ENCODE measurements around the gene TCTN1. TPM values are rescaled to one million over a fixed set of nuclear protein-coding genes. Genes with fewer than 3 reads are reported as not detected.
A peak's percentile ranks its signal among the peaks of the same experiment; 100 is the strongest.

TCTN1 gene
- total and polyA plus RNA-seq, 2 donors (not counting 1 experiment from before 2014, with no cell fraction given) = 49.1 to 69.8 TPM

GRCh38 chr12:110590059-110590458 is 23.9 kb upstream of the TCTN1 start:
- Histone ChIP-seq H3K79me2 (ENCODE audit: control insufficient read depth, insufficient read depth, low read length) (peaks cover 26% of the 10 kb centered on the region), H3K27me3 (replicated peaks in 1 of 4; ENCODE audit: control extremely low read depth in 1 of 4, control insufficient read depth in 3 of 4, insufficient read depth in 4 of 4, low read length in 3 of 4) (no peaks in the 10 kb centered on the region), H4K20me1 (ENCODE audit: control insufficient read depth, insufficient read depth, low read length, poor library complexity, severe bottlenecking) (no peaks in the 10 kb centered on the region), H3K27ac (ENCODE audit: low read length in 2 of 2) (peak overlapping the region; percentile 89 to 91), H3K36me3 (replicated peaks in 1 of 2; ENCODE audit: control extremely low read depth in 1 of 2, control insufficient read depth in 1 of 2, extremely low read depth in 1 of 2, insufficient read depth in 2 of 2, low read length in 1 of 2) (no peaks in the 10 kb centered on the region), H3K9ac (ENCODE audit: low read length) (peak overlapping the region; percentile 55), H2AFZ (ENCODE audit: insufficient read depth, low read depth, low read length, poor library complexity, severe bottlenecking) (no peak overlapping the region), H3K4me2 (replicated peaks; ENCODE audit: low read depth, low read length, poor library complexity, severe bottlenecking) (peak overlapping the region; percentile 69), H3K4me3 (ENCODE audit: control extremely low read depth in 1 of 5, extremely low read depth in 1 of 5, insufficient read depth in 1 of 5, low read depth in 2 of 5, low read length in 4 of 5) (peak overlapping the region in 1 of 5 experiments; percentile 40), H3K9me3 (ENCODE audit: control extremely low read depth in 1 of 3, control insufficient read depth in 2 of 3, insufficient read depth in 1 of 3, low read length in 2 of 3) (no peaks in the 10 kb centered on the region), H3K4me1 (ENCODE audit: control insufficient read depth in 2 of 2, insufficient read depth in 2 of 2, low read length in 2 of 2) (peaks cover 43 to 55% of the 10 kb centered on the region in 2 donors)
- WGBS (ENCODE audit: insufficient coverage) = no CpG with 5 or more reads among the region's 1 CpG
- Mint-ChIP-seq H3K27ac (peak overlapping the region; percentile 95), H3K9me3 (ENCODE audit: insufficient read depth) (no peaks in the 10 kb centered on the region), H3K4me3 (peak overlapping the region; percentile 50), H3K27me3 (no peaks in the 10 kb centered on the region), H3K4me1 (peaks cover 51% of the 10 kb centered on the region)
- intact Hi-C loops (cut with micrococcal nuclease) = loop anchor here (2.0 kb wide), 1 partner anchor 27 kb away; no protein-coding TSS in a partner anchor
- ChIA-PET CTCF (interaction anchor here (0.5 to 8.1 kb wide), 8 partner anchors 11 to 157 kb away, joined by 3 to 81 read pairs (median 3); no protein-coding TSS in a partner anchor), POLR2A (interaction anchor here (1.0 to 1.6 kb wide), 2 partner anchors 27 to 122 kb away, joined by 3 read pairs; partner anchors contain the start of genes FAM216A and GPN3)
- TF ChIP-seq CTCF (IDR thresholded peaks at IDR 0.05) (no peak), EZH2 (IDR thresholded peaks at IDR 0.05; ENCODE audit: borderline replicate concordance, insufficient read depth, low read depth, low read length, poor library complexity, severe bottlenecking) (no peak)
- DNase-seq (no peak), ATAC-seq (ENCODE audit: low read depth) (no peak)

- H2AFZ ChIP-seq (ENCODE audit: insufficient read depth, low read depth, low read length, poor library complexity, severe bottlenecking) = no peak overlapping the region
- ChIA-PET CTCF (interaction anchor here (0.5 to 8.1 kb wide), 9 partner anchors 10 to 158 kb away, joined by 3 to 81 read pairs (median 4); partner anchors contain the start of gene FAM216A), POLR2A (interaction anchor here (0.5 to 1.6 kb wide), 5 partner anchors 9 to 141 kb away, joined by 3 to 9 read pairs (median 3); partner anchors contain the start of genes ARPC3, FAM216A, GPN3 and TCTN1)
- peak overlapping the region; percentile 89 to 91 for H3K27ac ChIP-seq (ENCODE audit: low read length in 2 of 2)
- no peaks in the 10 kb centered on the region for H3K36me3 ChIP-seq (replicated peaks in 1 of 2; ENCODE audit: control extremely low read depth in 1 of 2, control insufficient read depth in 1 of 2, extremely low read depth in 1 of 2, insufficient read depth in 2 of 2, low read length in 1 of 2)
- peak overlapping the region; percentile 69 for H3K4me2 ChIP-seq (replicated peaks; ENCODE audit: low read depth, low read length, poor library complexity, severe bottlenecking)
- Mint-ChIP-seq H3K27me3 (no peaks in the 10 kb centered on the region), H3K27ac (peak overlapping the region; percentile 95), H3K9me3 (ENCODE audit: insufficient read depth) (no peaks in the 10 kb centered on the region), H3K4me3 (peak overlapping the region; percentile 74), H3K4me1 (peaks cover 43% of the 10 kb centered on the region)
- DNase-seq (peak; percentile 92), ATAC-seq (ENCODE audit: low read depth) (peak; percentile 84)
- H3K27me3 ChIP-seq (replicated peaks in 1 of 4; ENCODE audit: control extremely low read depth in 1 of 4, control insufficient read depth in 3 of 4, insufficient read depth in 4 of 4, low read length in 3 of 4) = no peaks in the 10 kb centered on the region
- no peaks in the 10 kb centered on the region for H3K9me3 ChIP-seq (ENCODE audit: control extremely low read depth in 1 of 3, control insufficient read depth in 2 of 3, insufficient read depth in 1 of 3, low read length in 2 of 3)
- no peak for TF ChIP-seq CTCF (IDR thresholded peaks at IDR 0.05)
- no peak for TF ChIP-seq EZH2 (IDR thresholded peaks at IDR 0.05; ENCODE audit: borderline replicate concordance, insufficient read depth, low read depth, low read length, poor library complexity, severe bottlenecking)
- peak overlapping the region in 2 of 5 experiments; percentile 25 to 40 for H3K4me3 ChIP-seq (ENCODE audit: control extremely low read depth in 1 of 5, extremely low read depth in 1 of 5, insufficient read depth in 1 of 5, low read depth in 2 of 5, low read length in 4 of 5)
- H4K20me1 ChIP-seq (ENCODE audit: control insufficient read depth, insufficient read depth, low read length, poor library complexity, severe bottlenecking) = no peaks in the 10 kb centered on the region
- intact Hi-C loops (cut with micrococcal nuclease) = loop anchor here (1.0 to 2.0 kb wide), 3 partner anchors 8 to 28 kb away; partner anchors contain the start of gene PPTC7
- H3K9ac ChIP-seq (ENCODE audit: low read length) = peak overlapping the region; percentile 55
- H3K4me1 ChIP-seq (ENCODE audit: control insufficient read depth in 2 of 2, insufficient read depth in 2 of 2, low read length in 2 of 2) = peaks cover 35 to 47% of the 10 kb centered on the region in 2 donors
- H3K79me2 ChIP-seq (ENCODE audit: control insufficient read depth, insufficient read depth, low read length) = peaks cover 22% of the 10 kb centered on the region
- WGBS (ENCODE audit: insufficient coverage) = no CpG with 5 or more reads among the region's 3 CpGs
Measured at GRCh38 chr12:110590806-110591326, 23.1 kb upstream of the TCTN1 start.
